ENCODE data around the gene ZNF358.

The ZNF358 gene

DNA sequence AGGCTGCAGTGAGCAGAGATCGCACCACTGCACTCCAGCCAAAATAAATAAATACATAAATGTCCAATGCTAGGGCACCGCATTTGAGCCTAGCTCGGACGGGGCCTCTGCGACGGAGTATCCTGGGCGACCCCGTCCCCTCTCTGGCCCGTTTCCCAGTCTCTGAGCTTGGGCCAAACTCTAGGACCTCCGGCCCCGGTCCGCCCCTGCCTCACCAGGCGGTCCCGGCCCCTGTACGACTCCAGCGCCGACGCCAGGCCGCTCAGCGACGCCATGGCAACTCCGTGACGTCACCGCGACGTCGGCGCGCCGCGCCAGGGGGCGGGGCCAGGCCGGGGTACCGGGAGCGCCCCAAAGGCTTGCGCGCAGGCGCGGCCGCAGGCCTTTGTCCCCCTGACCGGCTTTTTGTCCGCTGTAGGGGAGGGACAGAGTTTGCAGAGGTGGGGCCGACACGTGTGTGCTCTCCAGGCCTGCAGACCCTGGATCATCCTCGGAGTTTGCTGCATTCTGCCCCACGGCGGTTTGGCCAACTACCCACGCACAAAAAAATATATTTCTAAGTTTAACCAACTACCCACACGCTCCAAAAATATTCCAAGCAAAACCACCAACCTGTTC lies 27.1 kb upstream of the ZNF358 start, which contains the start of gene PEX11G:
PEX11G (minus strand) TSS at position 300 of the 618 bp plus-strand sequence; CDS start at position 275, 25 bp downstream.
- TF ChIP-seq, protein P1, sequence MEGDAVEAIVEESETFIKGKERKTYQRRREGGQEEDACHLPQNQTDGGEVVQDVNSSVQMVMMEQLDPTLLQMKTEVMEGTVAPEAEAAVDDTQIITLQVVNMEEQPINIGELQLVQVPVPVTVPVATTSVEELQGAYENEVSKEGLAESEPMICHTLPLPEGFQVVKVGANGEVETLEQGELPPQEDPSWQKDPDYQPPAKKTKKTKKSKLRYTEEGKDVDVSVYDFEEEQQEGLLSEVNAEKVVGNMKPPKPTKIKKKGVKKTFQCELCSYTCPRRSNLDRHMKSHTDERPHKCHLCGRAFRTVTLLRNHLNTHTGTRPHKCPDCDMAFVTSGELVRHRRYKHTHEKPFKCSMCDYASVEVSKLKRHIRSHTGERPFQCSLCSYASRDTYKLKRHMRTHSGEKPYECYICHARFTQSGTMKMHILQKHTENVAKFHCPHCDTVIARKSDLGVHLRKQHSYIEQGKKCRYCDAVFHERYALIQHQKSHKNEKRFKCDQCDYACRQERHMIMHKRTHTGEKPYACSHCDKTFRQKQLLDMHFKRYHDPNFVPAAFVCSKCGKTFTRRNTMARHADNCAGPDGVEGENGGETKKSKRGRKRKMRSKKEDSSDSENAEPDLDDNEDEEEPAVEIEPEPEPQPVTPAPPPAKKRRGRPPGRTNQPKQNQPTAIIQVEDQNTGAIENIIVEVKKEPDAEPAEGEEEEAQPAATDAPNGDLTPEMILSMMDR (IDR thresholded peaks at IDR 0.05; ENCODE audit: insufficient read depth, low read depth, low read length, missing control alignments), result no peak
- H3K4me3 ChIP-seq (ENCODE audit: low read depth, low read length), result peak within 1 kb of the TSS; percentile 66
- peak; percentile 90 for DNase-seq (ENCODE audit: low read depth)

DNA sequence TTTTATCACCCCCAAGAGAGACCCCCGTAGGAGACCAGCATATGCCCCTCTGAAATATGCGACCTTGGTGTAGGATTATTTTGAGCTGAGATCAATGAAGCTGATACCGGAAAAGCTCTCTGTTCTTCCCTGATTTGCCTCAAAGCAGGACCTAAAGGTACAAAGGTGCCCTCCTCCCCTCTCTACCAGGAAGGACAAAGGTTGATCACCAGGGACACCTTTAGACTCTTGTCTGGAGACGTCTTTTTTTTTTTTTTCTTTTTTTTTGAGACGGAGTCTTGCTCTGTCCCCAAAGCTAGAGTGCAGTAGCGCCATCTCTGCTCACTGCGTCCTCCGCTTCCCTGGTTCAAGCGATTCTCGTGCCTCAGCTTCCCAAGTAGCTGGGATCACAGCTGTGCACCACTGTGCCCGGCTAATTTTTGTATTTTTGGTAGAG lies 26.3 kb upstream of the ZNF358 start:
- H3K4me3 ChIP-seq (ENCODE audit: low read depth, low read length), result no peak overlapping the region
- TF ChIP-seq, protein P1 (IDR thresholded peaks at IDR 0.05; ENCODE audit: insufficient read depth, low read depth, low read length, missing control alignments), result no peak
- no peak for DNase-seq (ENCODE audit: low read depth)

GRCh38 chr19:7492142-7492541 lies 23.8 kb upstream of the ZNF358 start:
- DNase-seq (ENCODE audit: low read depth), result no peak
- TF ChIP-seq, protein P1 (IDR thresholded peaks at IDR 0.05; ENCODE audit: insufficient read depth, low read depth, low read length, missing control alignments), result no peak
- H3K4me3 ChIP-seq (ENCODE audit: low read depth, low read length), result no peak overlapping the region

DNA sequence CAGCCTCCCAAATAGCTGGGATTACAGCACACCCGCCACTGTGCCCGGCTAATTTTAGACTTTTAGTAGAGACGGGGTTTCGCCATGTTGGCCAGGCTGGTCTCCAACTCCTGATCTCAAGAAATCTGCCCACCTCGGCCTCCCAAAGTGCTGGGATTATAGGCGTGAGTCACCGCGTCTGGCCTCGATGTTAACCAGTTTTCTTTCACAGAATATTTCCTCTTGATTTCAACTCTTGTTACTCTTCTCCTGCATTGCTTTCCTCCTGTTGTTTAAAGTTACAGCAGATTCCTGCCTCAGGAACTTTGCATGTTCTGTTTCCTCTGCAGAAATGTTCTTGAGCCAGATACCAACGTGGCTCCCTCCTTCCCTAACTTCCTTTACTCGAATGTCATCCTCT lies 23.3 kb upstream of the ZNF358 start:
- no peak overlapping the region for H3K4me3 ChIP-seq (ENCODE audit: low read depth, low read length)
- TF ChIP-seq, protein P1 (IDR thresholded peaks at IDR 0.05; ENCODE audit: insufficient read depth, low read depth, low read length, missing control alignments), result no peak
- DNase-seq (ENCODE audit: low read depth), result no peak

DNA sequence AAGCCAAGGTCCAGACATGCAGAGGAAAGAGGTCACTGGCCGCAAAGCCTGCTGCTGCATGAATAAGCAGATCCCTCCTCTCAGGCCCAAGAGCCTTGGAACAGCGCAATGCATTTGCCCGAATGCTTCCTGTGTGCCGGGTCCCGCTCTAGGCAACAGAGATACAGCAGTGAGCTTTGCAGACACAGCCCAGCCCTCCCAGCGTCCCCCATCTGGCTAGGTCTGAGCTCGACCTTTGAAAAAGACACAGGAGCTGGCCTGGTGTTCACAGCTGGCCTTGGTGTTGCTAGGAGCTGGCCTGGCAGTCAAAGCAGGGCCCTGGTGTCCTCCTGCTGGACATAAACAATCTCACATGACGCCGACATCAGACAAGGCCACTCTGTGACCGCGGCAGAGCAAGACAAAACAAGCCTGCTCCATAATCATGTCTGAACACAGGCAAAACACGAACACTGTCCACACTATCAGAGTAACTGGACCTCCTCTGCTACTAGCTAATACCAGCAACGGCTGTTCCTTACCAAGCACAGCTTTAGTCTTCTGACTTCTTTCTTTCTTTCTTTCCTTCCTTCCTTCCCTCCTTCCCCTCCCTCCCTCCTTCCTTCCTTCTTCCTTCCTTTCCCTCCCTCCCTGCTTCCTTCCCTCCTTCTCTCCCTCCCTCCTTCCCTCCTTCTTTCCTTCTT lies 21.3 kb upstream of the ZNF358 start:
- DNase-seq (ENCODE audit: low read depth), result no peak
- TF ChIP-seq, protein P1 (IDR thresholded peaks at IDR 0.05; ENCODE audit: insufficient read depth, low read depth, low read length, missing control alignments), result no peak
- no peak overlapping the region for H3K4me3 ChIP-seq (ENCODE audit: low read depth, low read length)

DNA sequence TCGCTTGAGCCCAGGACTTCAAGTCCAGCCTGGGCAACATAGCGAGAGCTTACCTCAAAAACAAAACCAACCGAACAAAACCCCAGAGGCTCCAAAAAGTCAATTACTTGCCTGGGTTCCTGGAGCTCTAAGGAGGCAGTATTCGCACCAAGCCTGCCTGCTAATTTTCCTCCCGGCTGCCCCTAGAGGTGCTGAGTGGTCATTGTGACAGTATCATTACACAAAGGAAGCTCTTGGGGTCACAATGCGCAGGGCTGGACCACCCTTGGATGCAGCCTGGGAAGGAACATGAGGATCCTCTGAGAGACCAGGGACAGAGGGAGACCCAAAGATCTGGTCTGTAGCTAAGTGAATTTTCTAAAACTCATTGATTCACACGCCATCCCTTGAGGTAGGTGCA lies 18.6 kb upstream of the ZNF358 start:
- no peak for DNase-seq (ENCODE audit: low read depth)
- TF ChIP-seq, protein P1 (IDR thresholded peaks at IDR 0.05; ENCODE audit: insufficient read depth, low read depth, low read length, missing control alignments), result peak; percentile 47

More for the DNA sequence above, 18.6 kb upstream of the ZNF358 start:
- no peak overlapping the region for H3K4me3 ChIP-seq (ENCODE audit: low read depth, low read length)
